Fibroblast of lung (primary cell): ENCODE measurements around the gene NPHS2.

Experiments used
- EZH2 ChIP-seq: IDR thresholded peaks from 2 replicates; pipeline ENCODE4 v1.5.1; 2012; ENCODE audit warnings: low read length, control low read depth, mild to moderate bottlenecking; ENCODE audit errors: missing control alignments
- TF ChIP-seq, protein P1 (sequence below), 2 donors: IDR thresholded peaks in 1 of 2; conservative IDR thresholded peaks in 1 of 2; 1 replicate in 1 of 2; 2 replicates in 1 of 2; pipeline ENCODE4 v1.5.1; 2011 to 2012; ENCODE audit warnings: low read length in 2 of 2, control low read depth in 1 of 2, inconsistent platforms in 1 of 2, low read depth in 1 of 2, mild to moderate bottlenecking in 1 of 2

DNA sequence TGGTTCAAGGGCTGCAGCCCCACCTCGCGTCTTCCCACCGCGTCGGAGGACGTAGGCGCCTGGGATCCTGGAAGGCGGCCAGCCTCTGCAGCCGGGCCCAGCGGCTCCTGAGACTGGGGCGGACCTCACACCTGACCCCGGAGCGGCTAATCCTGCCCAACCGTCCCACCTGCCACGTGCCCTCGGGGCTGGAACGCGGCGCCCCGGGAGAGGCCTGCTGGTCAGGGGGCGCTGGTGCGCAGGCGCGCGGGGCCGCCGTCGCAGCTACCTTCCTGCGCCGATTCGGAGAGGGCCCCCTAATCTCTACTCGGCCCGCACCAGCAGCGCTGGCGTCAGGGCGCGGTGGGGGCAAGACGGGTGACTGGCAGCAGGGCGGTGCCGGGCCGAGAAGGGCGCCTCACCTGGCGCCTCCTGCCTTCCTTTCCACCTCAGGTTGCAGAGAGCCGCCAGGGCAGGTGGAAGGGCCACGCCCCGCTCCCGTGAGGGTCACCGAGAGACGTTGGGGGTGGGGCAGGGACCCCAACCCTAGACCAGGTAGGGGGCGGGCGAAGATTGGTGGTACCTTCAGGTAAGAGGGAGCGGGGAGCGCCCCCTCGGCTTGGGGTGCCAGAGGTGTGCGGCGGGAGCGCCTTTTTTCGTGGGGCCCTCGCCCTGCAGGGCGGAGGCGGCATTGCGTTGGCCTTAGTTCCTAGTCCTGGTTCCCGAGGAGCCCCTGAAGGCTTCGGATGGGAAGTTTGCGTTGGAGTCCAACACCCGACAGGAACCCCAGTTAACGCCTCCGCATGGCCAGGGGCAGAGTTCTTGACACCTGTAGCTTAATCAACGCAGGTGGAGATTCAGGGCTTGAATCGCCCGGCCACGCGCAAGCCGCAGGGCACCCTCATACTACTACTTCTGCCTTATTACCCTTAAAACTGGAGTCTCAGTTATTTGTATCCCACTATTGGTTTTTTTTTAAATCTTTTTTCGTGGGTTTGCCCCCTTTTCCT, 16.1 kb upstream of the NPHS2 start, which contains the start of gene TDRD5:
- TF ChIP-seq, protein P1, sequence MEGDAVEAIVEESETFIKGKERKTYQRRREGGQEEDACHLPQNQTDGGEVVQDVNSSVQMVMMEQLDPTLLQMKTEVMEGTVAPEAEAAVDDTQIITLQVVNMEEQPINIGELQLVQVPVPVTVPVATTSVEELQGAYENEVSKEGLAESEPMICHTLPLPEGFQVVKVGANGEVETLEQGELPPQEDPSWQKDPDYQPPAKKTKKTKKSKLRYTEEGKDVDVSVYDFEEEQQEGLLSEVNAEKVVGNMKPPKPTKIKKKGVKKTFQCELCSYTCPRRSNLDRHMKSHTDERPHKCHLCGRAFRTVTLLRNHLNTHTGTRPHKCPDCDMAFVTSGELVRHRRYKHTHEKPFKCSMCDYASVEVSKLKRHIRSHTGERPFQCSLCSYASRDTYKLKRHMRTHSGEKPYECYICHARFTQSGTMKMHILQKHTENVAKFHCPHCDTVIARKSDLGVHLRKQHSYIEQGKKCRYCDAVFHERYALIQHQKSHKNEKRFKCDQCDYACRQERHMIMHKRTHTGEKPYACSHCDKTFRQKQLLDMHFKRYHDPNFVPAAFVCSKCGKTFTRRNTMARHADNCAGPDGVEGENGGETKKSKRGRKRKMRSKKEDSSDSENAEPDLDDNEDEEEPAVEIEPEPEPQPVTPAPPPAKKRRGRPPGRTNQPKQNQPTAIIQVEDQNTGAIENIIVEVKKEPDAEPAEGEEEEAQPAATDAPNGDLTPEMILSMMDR (conservative IDR thresholded peaks at IDR 0.05 in 1 of 2, IDR thresholded peaks at IDR 0.05 in 1 of 2; ENCODE audit: low read depth in 1 of 2, low read length in 2 of 2) = no peak
- no peak for TF ChIP-seq EZH2
